Chondrocyte (in vitro differentiated cells): ENCODE results near the gene LTBP1. TPM values are rescaled to one million over a fixed set of nuclear protein-coding genes. Genes with fewer than 3 reads are reported as not detected.

Source experiments
- DNase-seq: peaks from one replicate; pipeline ENCODE4 v3.0.0; 2021; ENCODE audit warnings: mixed read lengths, low spot score
- H3K27ac Mint-ChIP-seq: one replicate; pipeline ENCODE4 v1.8.0; 2021; ENCODE audit warnings: mild to moderate bottlenecking, moderate library complexity, mixed read lengths; ENCODE audit not compliant: unreplicated experiment
- H3K27me3 Mint-ChIP-seq: 2 replicates; pipeline ENCODE4 v1.8.0; 2021; ENCODE audit warnings: low read depth, mixed read lengths
- H3K36me3 Mint-ChIP-seq: 2 replicates; pipeline ENCODE4 v1.8.0; 2021; ENCODE audit warnings: low read depth, mixed read lengths
- H3K4me1 Mint-ChIP-seq: 2 replicates; pipeline ENCODE4 v1.8.0; 2021; ENCODE audit warnings: low read depth, mild to moderate bottlenecking, mixed read lengths
- H3K4me3 Mint-ChIP-seq: one replicate; pipeline ENCODE4 v1.8.0; 2021; ENCODE audit warnings: mild to moderate bottlenecking, moderate library complexity, mixed read lengths; ENCODE audit not compliant: unreplicated experiment
- H3K9me3 Mint-ChIP-seq: 2 replicates; pipeline ENCODE4 v1.8.0; 2021; ENCODE audit warnings: low read depth, mixed read lengths
- total RNA-seq: library from RNA; stranded (reverse); gene quantifications from 3 replicates; pipeline ENCODE4 v1.2.1, GENCODE V29; 2021
- TF ChIP-seq, protein P1 (sequence below): fragments of 200-600 bp; sonication (generic); IDR thresholded peaks from 2 replicates; pipeline ENCODE4 v1.5.0; 2021; ENCODE audit warnings: antibody characterized with exemption, mild to moderate bottlenecking, moderate library complexity

LTBP1 gene
- total RNA-seq, 1 donor from 2014 or later = 398 TPM

DNA sequence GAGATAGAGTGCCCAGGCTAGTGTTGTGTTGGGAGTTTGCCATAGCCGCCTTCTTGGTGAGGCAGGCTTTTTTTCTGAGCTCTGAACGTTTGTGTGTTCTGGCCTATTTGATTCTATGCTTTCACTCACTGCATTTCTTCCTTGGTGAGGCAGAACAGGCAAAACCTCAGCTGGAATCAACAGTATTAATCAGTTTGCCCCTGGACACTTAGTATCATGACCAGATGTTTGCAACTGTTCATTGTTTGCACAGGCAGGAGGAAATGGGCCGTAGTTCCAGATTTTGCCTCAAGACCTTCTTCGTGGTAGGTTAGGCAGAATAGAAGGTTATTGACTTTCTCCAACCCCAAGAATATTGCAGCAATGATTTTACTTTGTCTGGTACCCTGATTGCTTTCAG lies 311.6 kb downstream of the LTBP1 start:
- Mint-ChIP-seq H3K27ac (no peak overlapping the region), H3K4me1 (no peaks in the 10 kb centered on the region), H3K27me3 (no peaks in the 10 kb centered on the region), H3K4me3 (no peak overlapping the region), H3K36me3 (peaks cover 32% of the 10 kb centered on the region), H3K9me3 (no peaks in the 10 kb centered on the region)
- TF ChIP-seq, protein P1, sequence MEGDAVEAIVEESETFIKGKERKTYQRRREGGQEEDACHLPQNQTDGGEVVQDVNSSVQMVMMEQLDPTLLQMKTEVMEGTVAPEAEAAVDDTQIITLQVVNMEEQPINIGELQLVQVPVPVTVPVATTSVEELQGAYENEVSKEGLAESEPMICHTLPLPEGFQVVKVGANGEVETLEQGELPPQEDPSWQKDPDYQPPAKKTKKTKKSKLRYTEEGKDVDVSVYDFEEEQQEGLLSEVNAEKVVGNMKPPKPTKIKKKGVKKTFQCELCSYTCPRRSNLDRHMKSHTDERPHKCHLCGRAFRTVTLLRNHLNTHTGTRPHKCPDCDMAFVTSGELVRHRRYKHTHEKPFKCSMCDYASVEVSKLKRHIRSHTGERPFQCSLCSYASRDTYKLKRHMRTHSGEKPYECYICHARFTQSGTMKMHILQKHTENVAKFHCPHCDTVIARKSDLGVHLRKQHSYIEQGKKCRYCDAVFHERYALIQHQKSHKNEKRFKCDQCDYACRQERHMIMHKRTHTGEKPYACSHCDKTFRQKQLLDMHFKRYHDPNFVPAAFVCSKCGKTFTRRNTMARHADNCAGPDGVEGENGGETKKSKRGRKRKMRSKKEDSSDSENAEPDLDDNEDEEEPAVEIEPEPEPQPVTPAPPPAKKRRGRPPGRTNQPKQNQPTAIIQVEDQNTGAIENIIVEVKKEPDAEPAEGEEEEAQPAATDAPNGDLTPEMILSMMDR = no peak
- no peak for DNase-seq

DNA sequence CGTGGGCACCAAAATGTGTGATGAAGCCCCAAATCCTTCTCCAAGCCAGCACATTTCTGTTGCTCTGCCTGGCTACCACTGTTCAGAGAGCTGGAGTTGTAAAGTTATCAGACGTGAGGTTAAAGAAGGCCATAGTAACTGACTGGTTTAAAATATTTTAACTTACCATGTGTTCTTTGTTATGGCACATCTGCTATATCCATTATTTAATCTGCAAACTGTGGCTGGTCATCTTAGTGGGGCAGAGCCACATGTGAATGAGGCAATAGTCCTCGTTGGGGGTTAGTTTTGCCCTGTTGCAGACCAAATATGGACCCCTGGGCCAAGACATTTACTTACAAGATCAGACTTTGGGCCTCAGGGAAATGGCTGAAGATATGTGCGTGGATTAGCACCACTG lies 315.3 kb downstream of the LTBP1 start:
- Mint-ChIP-seq H3K36me3 (peaks cover 36% of the 10 kb centered on the region), H3K27me3 (no peaks in the 10 kb centered on the region), H3K4me3 (no peak overlapping the region), H3K4me1 (peaks cover 17% of the 10 kb centered on the region), H3K9me3 (no peaks in the 10 kb centered on the region), H3K27ac (no peak overlapping the region)
- TF ChIP-seq, protein P1 = no peak
- DNase-seq = no peak

DNA sequence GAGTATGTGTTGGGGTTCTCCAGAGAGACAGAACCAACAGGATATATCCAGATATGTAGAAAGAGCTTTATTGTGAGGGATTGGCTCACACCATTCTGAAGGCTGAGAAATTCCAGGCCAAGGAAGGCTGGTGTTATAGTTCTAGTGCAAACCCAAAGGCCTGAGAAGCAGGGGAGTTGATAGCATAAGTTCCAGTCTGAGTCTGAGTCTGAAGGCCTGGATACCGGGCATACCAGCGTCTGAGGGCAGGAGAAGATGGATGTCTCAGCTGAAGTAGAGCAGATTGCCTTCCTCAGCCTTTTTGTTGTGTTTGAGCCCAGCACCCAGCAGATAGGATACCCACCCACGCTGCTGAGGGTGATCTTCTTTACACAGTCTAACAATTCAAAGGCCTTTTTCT lies 318.0 kb downstream of the LTBP1 start:
- no peak for DNase-seq
- H3K36me3 Mint-ChIP-seq = peaks cover 36% of the 10 kb centered on the region
- H3K4me1 Mint-ChIP-seq = peaks cover 40% of the 10 kb centered on the region
- no peak overlapping the region for H3K4me3 Mint-ChIP-seq
- H3K27me3 Mint-ChIP-seq = no peaks in the 10 kb centered on the region
- H3K27ac Mint-ChIP-seq = peak overlapping the region; percentile 72
- TF ChIP-seq, protein P1 = no peak
- H3K9me3 Mint-ChIP-seq = no peaks in the 10 kb centered on the region

DNA sequence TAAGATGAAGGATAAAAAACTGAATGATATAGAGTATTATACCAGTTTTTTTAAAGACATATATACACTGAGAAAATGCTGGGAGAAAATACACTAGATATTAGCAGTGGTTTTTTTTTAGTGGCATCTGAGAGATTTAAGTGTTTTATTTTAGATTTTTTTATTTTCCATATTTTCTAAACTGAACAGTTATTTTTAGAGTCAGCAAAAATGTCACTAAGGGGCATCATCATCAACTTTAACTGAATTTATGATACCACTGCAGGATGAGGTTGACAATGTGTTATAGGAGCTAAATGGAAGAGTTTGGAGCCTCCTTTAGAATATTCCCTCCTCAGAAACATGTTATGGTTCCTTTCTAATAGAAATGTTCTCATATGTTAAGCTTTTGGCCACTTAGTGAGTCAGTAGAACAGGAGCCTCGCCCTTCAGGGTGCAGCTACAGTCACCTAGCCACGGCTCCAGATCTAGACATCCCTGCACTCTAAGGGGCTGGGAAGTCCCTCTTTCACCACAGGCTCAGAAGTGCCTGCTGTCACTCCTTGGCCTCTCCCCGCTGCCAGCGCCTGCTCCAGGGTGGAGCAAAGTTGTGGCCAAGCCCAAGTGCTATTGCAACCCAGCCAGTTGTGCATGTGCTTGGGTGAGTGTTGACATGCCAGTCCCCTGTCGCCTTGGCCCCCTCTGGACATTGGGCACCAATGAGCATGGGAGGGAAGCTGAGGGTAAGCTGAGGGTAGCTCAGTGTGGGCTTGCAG lies 319.0 kb downstream of the LTBP1 start:
- Mint-ChIP-seq H3K36me3 (peaks cover 38% of the 10 kb centered on the region), H3K27ac (no peak overlapping the region), H3K4me3 (no peak overlapping the region), H3K27me3 (no peaks in the 10 kb centered on the region), H3K4me1 (peaks cover 45% of the 10 kb centered on the region), H3K9me3 (no peaks in the 10 kb centered on the region)
- TF ChIP-seq, protein P1 = no peak
- DNase-seq = no peak

DNA sequence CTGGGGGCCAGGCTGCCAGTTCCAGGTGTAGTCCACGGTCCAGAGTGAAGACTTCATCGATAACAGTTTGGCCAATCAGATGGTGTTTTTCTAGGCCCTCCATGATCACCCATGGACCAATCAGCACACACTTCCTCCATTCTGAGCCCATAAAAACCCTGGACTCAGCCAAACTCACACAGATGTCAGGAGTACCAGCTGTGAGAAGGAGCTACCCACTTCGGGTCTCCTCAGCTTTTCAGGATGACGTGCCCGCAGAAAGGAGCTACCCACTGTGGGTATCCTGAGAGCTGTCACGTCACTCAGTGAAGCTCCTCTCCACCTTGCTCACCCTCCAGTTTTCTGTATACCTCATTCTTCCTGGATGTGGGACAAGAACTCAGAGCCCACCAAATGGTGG lies 319.7 kb downstream of the LTBP1 start:
- no peak for DNase-seq
- Mint-ChIP-seq H3K27me3 (no peaks in the 10 kb centered on the region), H3K4me3 (no peak overlapping the region), H3K36me3 (peaks cover 33% of the 10 kb centered on the region), H3K9me3 (no peaks in the 10 kb centered on the region), H3K4me1 (peaks cover 50% of the 10 kb centered on the region), H3K27ac (peak overlapping the region; percentile 2)
- TF ChIP-seq, protein P1 = no peak
